ENCODE results near the gene PCCA.

DNA sequence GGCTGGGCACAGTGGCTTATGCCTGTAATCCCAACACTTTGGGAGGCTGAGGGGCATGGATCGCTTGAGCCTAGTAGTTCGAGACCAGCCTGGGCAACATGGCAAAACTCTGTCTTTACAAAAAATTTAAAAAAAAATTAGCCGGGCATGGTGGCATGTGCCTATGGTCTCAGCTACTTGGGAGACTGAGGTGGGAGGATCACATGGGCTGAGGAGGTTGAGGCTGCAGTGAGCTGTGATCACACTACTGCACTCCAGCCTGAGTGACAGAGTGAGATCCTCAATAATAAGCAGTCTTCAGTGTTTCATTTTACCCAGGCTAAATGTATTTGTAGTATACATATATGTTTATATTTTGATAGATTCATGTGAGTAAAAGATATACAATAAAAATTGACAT is 414.7 kb downstream of the PCCA start:
- TF ChIP-seq, protein P1, sequence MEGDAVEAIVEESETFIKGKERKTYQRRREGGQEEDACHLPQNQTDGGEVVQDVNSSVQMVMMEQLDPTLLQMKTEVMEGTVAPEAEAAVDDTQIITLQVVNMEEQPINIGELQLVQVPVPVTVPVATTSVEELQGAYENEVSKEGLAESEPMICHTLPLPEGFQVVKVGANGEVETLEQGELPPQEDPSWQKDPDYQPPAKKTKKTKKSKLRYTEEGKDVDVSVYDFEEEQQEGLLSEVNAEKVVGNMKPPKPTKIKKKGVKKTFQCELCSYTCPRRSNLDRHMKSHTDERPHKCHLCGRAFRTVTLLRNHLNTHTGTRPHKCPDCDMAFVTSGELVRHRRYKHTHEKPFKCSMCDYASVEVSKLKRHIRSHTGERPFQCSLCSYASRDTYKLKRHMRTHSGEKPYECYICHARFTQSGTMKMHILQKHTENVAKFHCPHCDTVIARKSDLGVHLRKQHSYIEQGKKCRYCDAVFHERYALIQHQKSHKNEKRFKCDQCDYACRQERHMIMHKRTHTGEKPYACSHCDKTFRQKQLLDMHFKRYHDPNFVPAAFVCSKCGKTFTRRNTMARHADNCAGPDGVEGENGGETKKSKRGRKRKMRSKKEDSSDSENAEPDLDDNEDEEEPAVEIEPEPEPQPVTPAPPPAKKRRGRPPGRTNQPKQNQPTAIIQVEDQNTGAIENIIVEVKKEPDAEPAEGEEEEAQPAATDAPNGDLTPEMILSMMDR (IDR thresholded peaks at IDR 0.05; ENCODE audit: low read depth, low read length): no peak
- TF ChIP-seq EZH2phosphoT487 (IDR thresholded peaks at IDR 0.05; ENCODE audit: low read depth): no peak
